ENCODE results near the gene HNRNPLL.
"Not testable (repeated sequence)": the region's sequence is repeated elsewhere in the genome, so short reads cannot be mapped to it uniquely, and the experiment has no call there.

HNRNPLL gene

GRCh38 chr2:38540580-38541286 is 62.0 kb downstream of the HNRNPLL start:
- DNase-seq (ENCODE audit: low read depth), result no peak
- TF ChIP-seq CTCF (IDR thresholded peaks at IDR 0.05; ENCODE audit: low read depth, low read length, missing control alignments), result no peak
- H3K4me3 ChIP-seq (ENCODE audit: low read depth, low read length), result no peak overlapping the region

GRCh38 chr2:38539086-38539485 is 63.6 kb downstream of the HNRNPLL start:
- DNase-seq (ENCODE audit: low read depth), result no peak
- H3K4me3 ChIP-seq (ENCODE audit: low read depth, low read length), result no peak overlapping the region
- TF ChIP-seq CTCF (IDR thresholded peaks at IDR 0.05; ENCODE audit: low read depth, low read length, missing control alignments), result no peak

GRCh38 chr2:38537937-38538525 is 64.7 kb downstream of the HNRNPLL start:
- H3K4me3 ChIP-seq (ENCODE audit: low read depth, low read length), result no peak overlapping the region
- no peak for DNase-seq (ENCODE audit: low read depth)
- TF ChIP-seq CTCF (IDR thresholded peaks at IDR 0.05; ENCODE audit: low read depth, low read length, missing control alignments), result no peak

- H3K4me3 ChIP-seq (ENCODE audit: low read depth, low read length); DNase-seq (ENCODE audit: low read depth): not testable (repeated sequence)
Measured at GRCh38 chr2:38537296-38537695, 65.4 kb downstream of the HNRNPLL start.

GRCh38 chr2:38535744-38536506 is 66.8 kb downstream of the HNRNPLL start:
- TF ChIP-seq CTCF (IDR thresholded peaks at IDR 0.05; ENCODE audit: low read depth, low read length, missing control alignments), result peak; percentile 83
- DNase-seq (ENCODE audit: low read depth), result no peak
- peak overlapping the region; percentile 18; the same call in 1 of the 2 replicates for H3K4me3 ChIP-seq (ENCODE audit: low read depth, low read length)

- no peak for DNase-seq (ENCODE audit: low read depth)
- TF ChIP-seq CTCF (IDR thresholded peaks at IDR 0.05; ENCODE audit: low read depth, low read length, missing control alignments), result no peak
- H3K4me3 ChIP-seq (ENCODE audit: low read depth, low read length), result no peak overlapping the region
Measured at GRCh38 chr2:38535404-38535743, 67.4 kb downstream of the HNRNPLL start.

GRCh38 chr2:38534746-38535403 is 67.9 kb downstream of the HNRNPLL start:
- no peak overlapping the region for H3K4me3 ChIP-seq (ENCODE audit: low read depth, low read length)
- TF ChIP-seq CTCF (IDR thresholded peaks at IDR 0.05; ENCODE audit: low read depth, low read length, missing control alignments), result no peak
- no peak for DNase-seq (ENCODE audit: low read depth)
